Keratinocyte (primary cell): Measurements from ENCODE around the gene DRAM2. TPM values are rescaled to one million over a fixed set of nuclear protein-coding genes. Genes with fewer than 3 reads are reported as not detected.
A peak's percentile ranks its signal among the peaks of the same experiment; 100 is the strongest.

Experiments
- DNase-seq: peaks from one replicate; pipeline ENCODE4 v3.0.0-alpha.2; 2011; ENCODE audit warnings: low read depth, missing footprints, low spot score
- FAIRE-seq: peaks from 2 replicates; lab custom pipeline; 2011; peaks lifted over from hg19 to GRCh38; lab: Jason Lieb, UNC
- H2AFZ ChIP-seq: 2 replicates; pipeline ENCODE4 v1.6.0; 2012; ENCODE audit warnings: low read length, control low read depth, inconsistent platforms; ENCODE audit not compliant: control insufficient read depth
- H3K27ac ChIP-seq: 2 replicates; pipeline ENCODE4 v1.5.1; 2011; ENCODE audit warnings: low read length; ENCODE audit not compliant: control insufficient read depth, insufficient read depth
- H3K27me3 ChIP-seq: 3 replicates; pipeline ENCODE4 v1.6.0; 2011; ENCODE audit warnings: low read length; ENCODE audit not compliant: control insufficient read depth, insufficient read depth; ENCODE audit errors: extremely low read depth
- H3K36me3 ChIP-seq, 2 experiments: 2 replicates in 1 of 2; 3 replicates in 1 of 2; pipeline ENCODE4 v1.5.1; 2011; ENCODE audit warnings: low read length in 2 of 2, mild to moderate bottlenecking in 1 of 2; ENCODE audit not compliant: control insufficient read depth in 2 of 2, insufficient read depth in 2 of 2; ENCODE audit errors: extremely low read depth in 1 of 2
- H3K4me1 ChIP-seq: 3 replicates; pipeline ENCODE4 v1.5.1; 2011; ENCODE audit warnings: low read length; ENCODE audit not compliant: control insufficient read depth, insufficient read depth; ENCODE audit errors: extremely low read depth
- H3K4me2 ChIP-seq: 3 replicates; pipeline ENCODE4 v1.6.0; 2011; ENCODE audit warnings: low read depth, low read length; ENCODE audit not compliant: control insufficient read depth, insufficient read depth; ENCODE audit errors: extremely low read depth
- H3K4me3 ChIP-seq, 3 experiments: fragments of 200-600 bp in 1 of 3; sonication (generic) in 1 of 3; 2 replicates in 2 of 3; 3 replicates in 1 of 3; pipeline ENCODE4 v1.5.1; 2011 to 2016; ENCODE audit warnings: low read length in 3 of 3, mild to moderate bottlenecking in 3 of 3, control low read depth in 2 of 3, inconsistent platforms in 1 of 3, low read depth in 1 of 3, mixed read lengths in 1 of 3, mixed run types in 1 of 3, moderate library complexity in 1 of 3; ENCODE audit not compliant: control insufficient read depth in 2 of 3, insufficient read depth in 2 of 3; ENCODE audit errors: extremely low read depth in 1 of 3
- H3K79me2 ChIP-seq: 2 replicates; pipeline ENCODE4 v1.6.0; 2012; ENCODE audit warnings: low read length; ENCODE audit not compliant: control insufficient read depth, insufficient read depth
- H3K9ac ChIP-seq: 3 replicates; pipeline ENCODE4 v1.6.0; 2011; ENCODE audit warnings: low read length; ENCODE audit not compliant: control insufficient read depth, insufficient read depth; ENCODE audit errors: extremely low read depth
- H3K9me1 ChIP-seq: 3 replicates; pipeline ENCODE4 v1.6.0; 2011; ENCODE audit warnings: low read length; ENCODE audit not compliant: control insufficient read depth, insufficient read depth; ENCODE audit errors: extremely low read depth
- H3K9me3 ChIP-seq: 2 replicates; pipeline ENCODE4 v1.5.1; 2012; ENCODE audit warnings: low read depth, low read length; ENCODE audit not compliant: control insufficient read depth
- H4K20me1 ChIP-seq: 3 replicates; pipeline ENCODE4 v1.6.0; 2011; ENCODE audit warnings: low read length; ENCODE audit not compliant: control insufficient read depth, insufficient read depth; ENCODE audit errors: extremely low read depth
- CTCF ChIP-seq, 3 experiments: IDR thresholded peaks in 1 of 3; conservative IDR thresholded peaks in 1 of 3; optimal IDR thresholded peaks in 1 of 3; 2 replicates in 2 of 3; 3 replicates in 1 of 3; pipeline versions ENCODE3 to v1.5.1; 2011; ENCODE audit warnings: low read length in 3 of 3, mild to moderate bottlenecking in 3 of 3, moderate library complexity in 2 of 3, control low read depth in 1 of 3, inconsistent platforms in 1 of 3; ENCODE audit not compliant: insufficient read depth in 2 of 3; ENCODE audit errors: extremely low read depth in 1 of 3
- EZH2 ChIP-seq: IDR thresholded peaks from one replicate; pipeline ENCODE4 v1.6.1; 2012; ENCODE audit warnings: inconsistent platforms, mild to moderate bottlenecking, low read length, moderate library complexity
- dilution Hi-C: fragments of 300-500 bp; cut with MboI; formaldehyde crosslinking; loops from one replicate; pipeline ENCODE4 v1.7.0; 2020; ENCODE audit warnings: low sequenced_read_pairs; ENCODE audit not compliant: extremely low pct_ligation_motif_present
- polyA plus RNA-seq, 5 experiments: library from polyadenylated mRNA; depleted of rRNA in 3 of 5; stranded (reverse) in 3 of 5; stranded (forward) in 1 of 5; unstranded in 1 of 5; fragments of >200 nt; gene quantifications; 1 replicate in 1 of 5; 2 replicates in 3 of 5; 3 replicates in 1 of 5; pipeline versions ENCODE4 v1.2.1 to v1.2.3, GENCODE V29; 2011 to 2012; ENCODE audit warnings: missing spikeins in 2 of 5, low read depth in 1 of 5, low replicate concordance in 1 of 5

Gene DRAM2
- polyA plus RNA-seq, 1 donor (not counting 4 experiments of a cell fraction or from before 2014, with no cell fraction given), result 118 TPM

- DNase-seq (no peak), FAIRE-seq (no peak)
- no peak for TF ChIP-seq EZH2
- no peak for TF ChIP-seq CTCF (optimal IDR thresholded peaks at IDR 0.05 in 1 of 3, IDR thresholded peaks at IDR 0.05 in 1 of 3, conservative IDR thresholded peaks at IDR 0.05 in 1 of 3; ENCODE audit: extremely low read depth in 1 of 3, insufficient read depth in 2 of 3, low read length in 3 of 3)
- Histone ChIP-seq H3K4me3 (no peak overlapping the region), H3K79me2 (peaks cover 24% of the 10 kb centered on the region), H3K9me3 (no peaks in the 10 kb centered on the region), H3K27me3 (no peaks in the 10 kb centered on the region), H3K4me2 (no peak overlapping the region), H3K4me1 (peaks cover 5% of the 10 kb centered on the region), H3K9me1 (no peaks in the 10 kb centered on the region), H3K9ac (no peak overlapping the region), H3K27ac (no peak overlapping the region), H2AFZ (no peak overlapping the region), H3K36me3 (peaks cover 0 to 7% of the 10 kb centered on the region in 2 experiments), H4K20me1 (no peaks in the 10 kb centered on the region)
- dilution Hi-C loops, result no loop called here
These were observed 22.1 kb upstream of the DRAM2 start for GRCh38 chr1:111161843-111162487.

- peaks cover 63% of the 10 kb centered on the region for H3K79me2 ChIP-seq
- H3K9ac ChIP-seq, result no peak overlapping the region
- TF ChIP-seq CTCF (optimal IDR thresholded peaks at IDR 0.05 in 1 of 3, IDR thresholded peaks at IDR 0.05 in 1 of 3, conservative IDR thresholded peaks at IDR 0.05 in 1 of 3; ENCODE audit: extremely low read depth in 1 of 3, insufficient read depth in 2 of 3, low read length in 3 of 3) (no peak), EZH2 (no peak)
- H3K27ac ChIP-seq, result no peak overlapping the region
- no peaks in the 10 kb centered on the region for H4K20me1 ChIP-seq
- no peak overlapping the region for H3K4me2 ChIP-seq
- H3K4me1 ChIP-seq, result no peaks in the 10 kb centered on the region
- no peaks in the 10 kb centered on the region for H3K27me3 ChIP-seq
- H3K9me3 ChIP-seq, result no peaks in the 10 kb centered on the region
- H3K9me1 ChIP-seq, result no peaks in the 10 kb centered on the region
- H3K36me3 ChIP-seq, result peaks cover 4 to 6% of the 10 kb centered on the region in 2 experiments
- no peak overlapping the region for H3K4me3 ChIP-seq
- FAIRE-seq (peak; percentile 13), DNase-seq (no peak)
- H2AFZ ChIP-seq, result no peak overlapping the region
- dilution Hi-C loops, result no loop called here
These were observed 17.5 kb upstream of the DRAM2 start for GRCh38 chr1:111157431-111157830.
